GM18505 (cell line): ENCODE results near the gene AWAT2.

Source experiments
- ATAC-seq: cut with Tn5 transposase; IDR thresholded peaks from one replicate; pipeline ENCODE4 v1.9.1; 2021; ENCODE audit not compliant: unreplicated experiment
- POLR2A ChIP-seq: IDR thresholded peaks from 4 replicates; pipeline ENCODE4 v1.6.1; 2011; ENCODE audit warnings: borderline replicate concordance; ENCODE audit not compliant: insufficient read depth, insufficient read length; ENCODE audit errors: extremely low read depth

The AWAT2 gene, protein sequence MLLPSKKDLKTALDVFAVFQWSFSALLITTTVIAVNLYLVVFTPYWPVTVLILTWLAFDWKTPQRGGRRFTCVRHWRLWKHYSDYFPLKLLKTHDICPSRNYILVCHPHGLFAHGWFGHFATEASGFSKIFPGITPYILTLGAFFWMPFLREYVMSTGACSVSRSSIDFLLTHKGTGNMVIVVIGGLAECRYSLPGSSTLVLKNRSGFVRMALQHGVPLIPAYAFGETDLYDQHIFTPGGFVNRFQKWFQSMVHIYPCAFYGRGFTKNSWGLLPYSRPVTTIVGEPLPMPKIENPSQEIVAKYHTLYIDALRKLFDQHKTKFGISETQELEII

DNA sequence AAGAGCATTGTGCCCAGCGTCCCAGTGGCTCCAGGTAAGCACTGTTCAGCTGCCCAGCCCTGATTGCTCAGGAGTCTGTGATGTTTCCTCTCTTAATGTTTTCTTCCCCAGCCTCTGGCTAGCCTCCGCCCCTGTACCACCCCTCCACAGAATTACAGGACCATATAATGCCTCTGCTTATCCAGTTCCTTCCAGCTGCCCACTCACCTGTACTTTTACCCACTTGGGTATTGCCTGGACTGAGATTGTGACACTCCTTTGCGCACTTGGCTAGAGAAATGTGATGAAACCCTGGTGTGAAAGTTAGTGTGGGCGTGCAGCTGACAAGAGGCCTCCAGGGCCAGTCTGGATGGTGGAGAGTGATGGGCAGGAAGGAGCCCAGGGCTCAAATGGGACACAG is at the start of gene AWAT2:
Gene AWAT2, minus strand, starts transcription at position 14 of the 400 bp plus-strand sequence. Its CDS starts 6 bp downstream, at position 8.
- TF ChIP-seq POLR2A = no peak
- no peak for ATAC-seq

DNA sequence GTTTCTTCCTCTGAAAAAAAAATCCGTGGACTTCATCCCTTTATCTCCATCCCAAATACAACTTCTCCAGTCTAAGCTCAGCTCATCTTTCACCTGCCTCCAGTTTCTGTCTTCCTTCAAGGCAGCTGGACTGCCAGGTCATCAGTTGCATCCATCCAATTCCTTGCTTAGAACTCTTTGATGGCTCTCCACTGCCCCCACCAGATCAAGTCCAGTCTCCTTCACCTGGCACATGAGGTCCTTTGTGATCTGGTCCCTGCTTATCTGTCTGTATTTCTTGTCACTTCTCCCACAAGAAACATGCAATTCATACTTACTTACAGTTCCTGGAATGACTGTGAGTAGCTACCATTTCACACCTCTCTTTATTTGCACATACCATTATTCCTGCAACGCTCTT is 46.3 kb upstream of the AWAT2 start:
- no peak for TF ChIP-seq POLR2A
- ATAC-seq = no peak

DNA sequence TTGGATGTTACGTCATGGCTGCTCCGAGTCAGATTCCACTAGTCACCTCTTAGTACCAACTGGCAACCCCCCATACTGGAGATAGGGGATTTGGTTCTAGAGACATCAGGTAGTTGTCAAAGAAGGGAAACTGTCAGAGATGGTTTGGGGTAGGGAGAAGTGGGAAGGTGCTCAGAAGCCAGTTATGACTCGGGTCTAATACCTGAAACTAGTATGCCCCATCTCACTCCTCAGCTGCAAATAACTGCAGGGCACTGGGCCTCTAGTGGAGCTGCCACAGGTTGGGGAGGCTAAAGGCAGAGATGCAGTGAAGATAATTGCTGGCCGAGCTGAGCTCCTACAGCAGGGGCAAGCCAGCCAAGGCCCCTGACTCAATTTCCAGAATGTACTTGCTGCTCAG is 42.5 kb upstream of the AWAT2 start:
- TF ChIP-seq POLR2A = no peak
- no peak for ATAC-seq

DNA sequence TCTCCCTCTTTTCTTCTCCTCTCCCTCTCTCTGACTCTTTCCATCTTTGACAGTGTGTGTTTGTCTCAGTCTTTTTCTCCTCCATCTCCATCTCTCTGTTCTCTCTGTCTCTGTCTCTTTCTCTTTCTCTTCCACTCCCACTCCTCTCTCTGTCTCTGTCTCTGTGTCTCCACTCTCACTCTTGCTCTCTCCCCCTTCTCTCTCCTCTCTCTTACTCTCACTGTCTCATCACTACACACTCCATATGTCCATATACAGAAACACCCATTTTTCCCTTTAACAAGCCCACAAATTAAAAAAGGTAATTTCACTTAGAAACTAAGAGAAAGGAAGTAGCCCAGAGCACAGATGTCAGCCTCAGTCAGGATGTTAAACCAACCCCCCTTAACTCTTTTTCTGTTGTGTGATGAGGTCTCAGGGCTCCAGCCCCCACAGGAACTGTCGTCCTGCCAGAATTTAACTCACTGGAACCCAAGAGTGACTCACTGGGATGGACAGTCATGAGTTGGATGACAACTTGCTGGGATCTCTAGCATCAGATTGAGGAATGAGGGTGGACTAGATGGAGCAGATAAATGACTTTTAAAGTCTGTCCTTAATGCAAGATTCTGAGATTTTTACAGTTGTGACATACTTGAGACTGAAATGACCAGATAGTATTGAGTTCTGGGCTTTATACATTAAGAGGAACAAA is 40.0 kb upstream of the AWAT2 start:
- ATAC-seq = no peak
- no peak for TF ChIP-seq POLR2A

DNA sequence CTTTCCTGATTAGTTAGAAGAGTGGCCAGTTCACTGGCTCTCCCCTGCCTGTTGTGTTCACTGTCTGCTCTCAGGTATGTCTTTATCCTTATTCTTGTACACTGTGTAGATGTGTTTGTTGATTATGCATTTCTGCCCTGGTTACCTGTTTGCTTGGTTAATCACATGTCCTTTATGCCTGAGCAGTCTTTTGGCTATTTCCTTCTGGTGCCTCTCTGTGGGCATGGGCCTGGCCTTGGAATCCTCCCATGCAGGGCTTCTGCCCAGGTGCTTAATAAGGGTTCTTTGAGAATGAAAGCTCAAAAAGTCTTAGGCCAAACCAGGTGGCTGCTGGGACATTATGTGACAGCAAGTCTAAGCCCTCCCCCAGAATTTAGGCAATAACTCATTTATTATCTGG is 39.0 kb upstream of the AWAT2 start:
- TF ChIP-seq POLR2A = no peak
- no peak for ATAC-seq

DNA sequence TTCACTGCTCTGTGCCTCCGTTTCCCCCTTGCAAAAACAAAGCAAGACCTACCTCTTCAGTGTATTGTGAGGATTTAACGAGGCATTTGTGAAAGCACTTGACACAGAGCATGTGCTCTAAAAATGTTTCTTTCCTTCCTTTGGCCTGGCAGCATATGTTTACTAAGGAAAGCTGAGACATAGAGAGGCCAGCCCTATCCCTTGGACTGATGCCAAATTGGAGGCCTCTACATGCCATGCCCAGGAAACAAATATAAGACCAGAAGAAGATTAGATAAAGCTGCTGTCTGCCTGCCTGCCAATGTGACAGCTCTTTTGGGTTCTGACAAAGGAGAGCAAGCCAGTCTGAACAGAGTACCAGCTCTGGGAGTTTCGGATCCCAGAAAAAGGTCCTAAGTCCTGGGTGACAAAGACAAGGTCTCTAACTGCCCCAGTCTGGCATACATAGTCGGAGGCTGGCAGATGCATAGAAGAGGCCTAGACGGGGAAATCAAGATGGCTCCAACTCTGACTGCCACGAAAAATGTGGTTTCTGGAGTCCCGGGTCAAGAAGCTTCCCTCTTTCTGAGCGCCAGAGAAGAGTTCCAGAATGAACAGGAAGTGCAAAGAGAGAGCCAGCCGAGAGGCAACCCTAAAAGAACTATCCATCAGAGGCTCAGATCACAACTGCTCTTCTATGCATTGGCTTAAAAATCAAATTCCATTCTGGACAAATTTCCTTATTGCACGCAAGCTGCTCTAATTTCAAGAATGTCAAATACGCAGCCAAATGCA is 38.3 kb upstream of the AWAT2 start:
- no peak for ATAC-seq
- no peak for TF ChIP-seq POLR2A

DNA sequence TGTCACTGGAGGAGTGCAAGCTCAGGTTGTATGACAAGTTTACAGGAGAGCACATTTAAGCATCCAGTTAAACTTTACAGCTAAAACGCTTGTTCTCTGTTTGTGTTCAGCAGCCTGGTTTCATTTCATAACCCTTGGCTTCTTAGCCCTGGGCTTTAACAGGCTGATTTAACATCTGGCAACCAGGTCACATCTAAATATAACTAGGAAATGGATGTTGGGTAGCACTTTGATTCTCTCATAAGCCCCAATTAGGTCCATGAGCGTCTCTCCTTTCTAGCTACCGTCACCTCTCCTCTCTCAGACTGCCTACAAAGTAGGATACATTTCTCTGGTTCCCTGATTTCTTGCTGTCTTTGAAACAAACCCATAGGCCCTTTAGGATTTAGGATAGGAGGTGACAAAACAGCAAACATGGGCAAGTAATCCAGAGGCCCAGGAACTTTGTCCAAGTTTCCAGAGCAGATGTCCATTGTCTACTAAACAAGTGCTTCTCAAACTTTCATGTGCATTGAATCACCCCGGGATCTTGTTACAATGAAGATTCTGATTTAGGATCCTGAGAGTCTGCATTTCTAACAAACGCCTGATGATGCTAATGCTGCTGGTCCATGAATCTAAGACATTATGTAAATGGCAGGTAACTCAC is 35.0 kb upstream of the AWAT2 start:
- no peak for ATAC-seq
- TF ChIP-seq POLR2A = no peak

DNA sequence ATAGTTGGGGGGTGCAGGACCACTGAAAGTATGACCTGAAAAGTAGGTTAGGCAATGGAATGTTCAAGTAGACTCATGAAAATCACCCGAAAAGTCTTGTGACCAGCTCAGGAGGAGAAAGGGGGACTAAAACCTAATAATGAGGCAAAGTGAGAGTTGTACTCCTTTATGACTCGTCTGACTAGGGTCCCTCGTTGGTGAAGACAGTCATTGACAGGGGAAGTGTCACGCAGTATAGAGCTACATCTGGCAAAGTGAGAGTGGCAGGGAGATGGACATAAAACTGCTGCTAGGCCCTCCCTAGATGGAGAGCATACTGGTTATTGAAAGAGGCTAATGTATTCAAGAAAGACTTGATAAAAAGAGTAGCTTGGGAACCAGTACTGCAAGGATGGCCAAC is 33.0 kb upstream of the AWAT2 start:
- TF ChIP-seq POLR2A = no peak
- no peak for ATAC-seq

DNA sequence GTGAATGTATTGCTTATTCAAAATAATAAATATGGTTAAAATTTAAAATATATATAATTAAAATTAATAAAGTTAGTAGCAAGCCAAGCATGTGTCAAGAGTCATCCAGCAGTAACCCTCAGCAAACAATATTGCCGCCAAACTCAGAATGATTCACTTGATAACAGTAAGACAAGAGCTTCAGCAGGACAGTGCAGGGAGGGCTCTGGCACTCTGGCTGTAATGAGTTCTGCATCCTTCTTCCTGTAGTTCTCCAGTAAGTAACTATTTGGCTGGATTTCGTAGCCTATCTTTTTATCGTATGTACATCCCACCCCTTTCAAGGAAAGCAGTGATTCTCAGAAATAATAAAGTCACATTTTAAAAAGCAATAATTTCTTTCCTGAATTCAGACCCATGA is 30.1 kb upstream of the AWAT2 start:
- no peak for TF ChIP-seq POLR2A
- no peak for ATAC-seq

DNA sequence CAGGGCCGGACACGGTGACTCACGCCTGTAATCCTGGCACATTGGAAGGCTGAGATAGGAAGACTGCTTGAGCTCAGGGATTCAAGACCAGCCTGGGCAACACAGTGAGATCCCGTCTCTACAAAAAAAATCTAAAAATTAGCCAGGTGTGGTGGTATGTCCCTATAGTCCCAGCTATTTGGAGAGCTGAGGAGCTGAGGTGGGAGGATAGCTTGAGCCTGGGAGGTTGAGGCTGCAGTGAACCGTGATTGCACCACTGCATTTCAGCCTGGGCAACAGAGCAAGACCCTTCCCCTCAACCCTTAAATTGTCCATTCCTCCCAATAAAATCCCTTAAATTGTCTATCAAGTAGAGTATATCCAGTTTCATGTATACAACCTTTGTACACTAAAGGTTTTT is 29.6 kb upstream of the AWAT2 start:
- ATAC-seq = no peak
- TF ChIP-seq POLR2A = no peak

DNA sequence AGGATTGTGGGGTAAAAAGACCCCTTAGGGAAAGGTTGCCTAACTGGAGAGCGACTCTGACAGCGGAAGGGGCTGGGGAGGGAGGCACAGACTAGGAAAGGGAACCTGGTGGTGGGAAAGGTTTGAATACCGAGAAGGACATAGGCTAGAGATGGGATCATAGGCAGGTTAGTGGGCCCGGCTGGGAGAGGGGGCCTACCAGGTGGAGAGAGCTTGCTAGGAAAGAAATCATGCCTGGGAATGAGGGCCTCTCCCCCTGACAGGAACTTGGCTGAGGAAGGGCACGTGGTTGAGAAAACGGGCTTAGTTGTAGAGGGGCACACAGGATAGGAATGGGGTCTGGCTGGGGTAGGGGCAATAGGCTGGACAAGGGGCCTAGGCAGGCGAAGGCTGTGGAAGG is 16.9 kb upstream of the AWAT2 start:
- ATAC-seq = no peak

DNA sequence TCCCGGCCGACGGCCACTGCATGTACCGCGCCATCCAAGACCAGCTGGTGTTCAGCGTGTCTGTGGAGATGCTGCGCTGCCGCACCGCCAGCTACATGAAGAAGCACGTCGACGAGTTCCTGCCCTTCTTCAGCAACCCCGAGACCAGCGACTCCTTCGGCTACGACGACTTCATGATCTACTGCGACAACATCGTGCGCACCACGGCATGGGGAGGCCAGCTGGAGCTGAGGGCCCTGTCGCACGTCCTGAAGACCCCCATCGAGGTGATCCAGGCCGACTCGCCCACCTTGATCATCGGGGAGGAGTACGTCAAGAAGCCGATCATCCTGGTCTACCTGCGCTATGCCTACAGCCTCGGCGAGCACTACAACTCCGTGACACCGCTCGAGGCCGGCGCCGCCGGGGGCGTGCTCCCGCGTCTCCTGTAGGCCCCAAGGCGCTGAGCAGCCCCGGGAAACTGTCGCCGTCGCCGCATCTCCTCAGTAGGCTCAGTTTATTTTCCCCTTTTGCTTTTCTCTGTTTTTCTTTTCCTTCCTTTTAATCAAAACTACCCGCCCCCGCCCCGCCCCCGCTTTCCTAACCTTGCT is 13.3 kb upstream of the AWAT2 start:
- no peak for TF ChIP-seq POLR2A
- no peak for ATAC-seq

More for the DNA sequence above, 16.9 kb upstream of the AWAT2 start:
- TF ChIP-seq POLR2A = no peak

DNA sequence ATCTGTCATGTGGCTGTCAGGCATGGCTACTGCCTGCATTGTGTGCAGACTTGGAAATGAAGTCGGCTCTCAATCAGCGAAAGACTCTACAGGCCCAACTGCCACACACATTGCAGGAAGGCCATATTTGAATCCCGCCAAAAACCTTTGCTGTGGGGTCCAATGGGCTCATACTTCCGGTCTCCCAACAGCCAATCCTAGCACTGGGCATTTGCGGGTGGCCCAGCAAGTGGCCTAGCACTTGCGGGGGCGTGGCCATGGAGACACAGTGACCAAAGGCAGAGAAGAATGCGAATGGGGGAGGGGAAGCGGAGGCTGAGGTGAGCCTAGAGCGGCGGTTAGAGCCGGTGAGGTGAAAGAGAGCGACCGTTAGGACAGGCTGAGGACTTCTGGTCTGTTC is 12.3 kb upstream of the AWAT2 start, which contains the start of gene OTUD6A:
Gene OTUD6A, plus strand, starts transcription at position 382 of the 400 bp plus-strand sequence. CDS start 68 bp downstream, outside the sequence.
- no peak for ATAC-seq
- no peak for TF ChIP-seq POLR2A

DNA sequence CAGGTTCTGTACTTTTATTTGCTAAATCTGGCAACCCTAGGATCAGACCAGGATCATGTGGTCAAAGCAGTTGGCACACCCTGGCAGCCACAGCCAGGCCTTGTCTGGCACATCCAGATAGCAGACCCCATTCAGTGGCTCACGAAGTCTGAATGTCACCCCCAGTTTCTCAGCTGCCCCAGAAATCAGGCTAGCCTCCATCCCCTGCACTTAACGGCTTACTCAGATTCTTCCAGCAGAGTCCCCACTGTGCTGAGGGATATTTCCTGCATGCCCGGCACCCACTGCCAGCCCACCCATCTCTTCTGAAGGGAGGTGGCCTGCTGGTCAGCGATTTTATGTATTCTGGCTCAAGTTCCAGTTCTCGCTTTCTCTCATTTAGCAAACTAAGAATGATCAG is 4.7 kb upstream of the AWAT2 start:
- ATAC-seq = no peak
- no peak for TF ChIP-seq POLR2A
